ENCODE measurements around the gene CIZ1. TPM values are rescaled to one million over a fixed set of nuclear protein-coding genes. Genes with fewer than 3 reads are reported as not detected.

CIZ1 gene
- total and polyA plus RNA-seq, 2 of the 13 experiments (the other 11 are each of a cell fraction or from before 2014, with no cell fraction given): 30.6 to 50.3 TPM

GRCh38 chr9:128159784-128160602 is 31.4 kb downstream of the CIZ1 start, which contains the start of gene BBLN (continued):
- TF ChIP-seq CHD2 (IDR thresholded peaks at IDR 0.05; ENCODE audit: low read depth, low read length) (no peak), ZNF556 (CRISPR knock-in tag; IDR thresholded peaks at IDR 0.05; ENCODE audit: borderline replicate concordance) (no peak), SSRP1 (CRISPR knock-in tag; IDR thresholded peaks at IDR 0.05) (no peak; the same call in 1 of the 2 replicates), NFE2L1 (CRISPR knock-in tag; IDR thresholded peaks at IDR 0.05; ENCODE audit: borderline replicate concordance) (no peak), PHF20 (CRISPR knock-in tag; IDR thresholded peaks at IDR 0.05) (peak; percentile 69), RXRA (CRISPR knock-in tag; IDR thresholded peaks at IDR 0.05) (peak; percentile 32; the same call in 1 of the 2 replicates), ZBTB14 (CRISPR knock-in tag; IDR thresholded peaks at IDR 0.05) (0 out of 2 replicates have a peak, but pooled peaks have one; percentile 38), SAFB2 (CRISPR knock-in tag; IDR thresholded peaks at IDR 0.05; ENCODE audit: borderline replicate concordance, low read depth) (0 out of 2 replicates have a peak, but pooled peaks have one; percentile 59), ZNF253 (CRISPR knock-in tag; IDR thresholded peaks at IDR 0.05; ENCODE audit: borderline replicate concordance) (no peak), ZNF430 (CRISPR knock-in tag; IDR thresholded peaks at IDR 0.05) (peak; percentile 93), ZMAT5 (CRISPR knock-in tag; IDR thresholded peaks at IDR 0.05; ENCODE audit: borderline replicate concordance, low read depth) (no peak), ZNF329 (CRISPR knock-in tag; IDR thresholded peaks at IDR 0.05; ENCODE audit: low read depth) (no peak), AFF4 (CRISPR knock-in tag; IDR thresholded peaks at IDR 0.05) (no peak), CSRNP1 (CRISPR knock-in tag; IDR thresholded peaks at IDR 0.05) (0 out of 2 replicates have a peak, but pooled peaks have one; percentile 28), JDP2 (CRISPR knock-in tag; IDR thresholded peaks at IDR 0.05; ENCODE audit: borderline replicate concordance) (no peak), GMEB1 (CRISPR knock-in tag; IDR thresholded peaks at IDR 0.05; ENCODE audit: borderline replicate concordance) (no peak), TRIM24 (CRISPR knock-in tag; IDR thresholded peaks at IDR 0.05) (no peak)

All from HepG2 (cell line).